HG03558 (cell line): Measurements from ENCODE around the gene FJX1.
A peak's percentile ranks its signal among the peaks of the same experiment; 100 is the strongest.
"Not testable (repeated sequence)": the region's sequence is repeated elsewhere in the genome, so short reads cannot be mapped to it uniquely, and the experiment has no call there.

Source experiments
- ATAC-seq: cut with Tn5 transposase; IDR thresholded peaks from one replicate; pipeline ENCODE4 v1.9.1; 2021; ENCODE audit warnings: moderate number of reproducible peaks; ENCODE audit not compliant: unreplicated experiment; ENCODE audit errors: extremely low read depth

The FJX1 gene

DNA sequence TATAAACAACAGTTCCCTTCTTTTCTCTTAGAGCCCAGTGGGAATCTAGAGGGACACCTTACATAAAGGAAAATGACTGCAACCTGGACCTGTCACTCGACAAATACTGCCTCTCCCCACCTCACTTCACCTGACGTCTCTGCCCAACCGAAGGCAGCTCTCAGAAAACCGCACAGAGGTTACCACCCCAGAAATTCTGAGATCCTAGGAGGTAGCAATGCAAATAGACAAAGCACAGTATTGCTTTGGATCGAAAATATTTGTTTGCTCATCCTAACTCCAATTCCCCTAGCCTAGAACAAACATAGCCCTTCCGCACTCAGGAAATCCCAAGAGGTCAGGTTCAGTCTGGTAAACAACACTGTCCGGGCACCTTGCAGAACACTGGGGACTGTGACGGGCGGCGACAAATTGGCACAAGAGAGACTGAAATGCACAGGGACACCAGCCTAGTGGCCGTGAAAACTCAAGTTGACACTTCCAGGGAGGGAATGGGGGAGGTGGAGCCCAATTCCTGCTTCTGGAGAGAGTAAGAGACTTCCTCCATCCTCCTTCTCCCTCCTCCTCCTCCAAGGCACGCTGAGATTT, 43.9 kb downstream of the FJX1 start:
- ATAC-seq = no peak

DNA sequence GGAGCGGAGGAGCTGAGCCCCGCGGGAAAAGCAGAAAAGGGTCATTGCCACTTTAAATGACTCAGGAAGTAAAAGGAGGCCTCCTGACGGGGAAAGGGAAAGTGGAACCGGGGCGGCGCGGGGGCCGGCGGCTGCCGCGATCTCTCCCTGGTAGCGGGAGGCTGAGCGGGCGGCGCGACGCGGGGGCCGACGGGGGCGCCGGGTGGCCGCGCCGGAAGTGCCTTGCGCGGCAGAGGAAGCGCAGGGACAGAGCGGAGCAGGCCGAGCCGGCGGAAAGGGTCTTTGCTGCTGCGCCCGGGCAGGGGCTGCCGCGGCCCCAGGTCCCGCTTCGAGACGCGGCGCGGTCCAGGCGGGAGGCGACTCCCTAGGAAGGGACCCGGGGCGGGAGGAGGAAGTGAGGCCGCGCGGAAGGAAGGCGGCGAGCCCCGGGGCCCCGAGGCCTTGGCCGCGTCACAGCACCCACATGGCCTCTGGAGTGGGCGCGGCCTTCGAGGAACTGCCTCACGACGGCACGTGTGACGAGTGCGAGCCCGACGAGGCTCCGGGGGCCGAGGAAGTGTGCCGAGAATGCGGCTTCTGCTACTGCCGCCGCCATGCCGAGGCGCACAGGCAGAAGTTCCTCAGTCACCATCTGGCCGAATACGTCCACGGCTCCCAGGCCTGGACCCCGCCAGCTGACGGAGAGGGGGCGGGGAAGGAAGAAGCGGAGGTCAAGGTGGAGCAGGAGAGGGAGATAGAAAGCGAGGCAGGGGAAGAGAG, 44.6 kb downstream of the FJX1 start, which contains the start of gene TRIM44:
TSS of gene TRIM44 (plus strand) at position 127 of the 759 bp plus-strand sequence. CDS start at position 464, 337 bp downstream.
- ATAC-seq = peak; percentile 77

DNA sequence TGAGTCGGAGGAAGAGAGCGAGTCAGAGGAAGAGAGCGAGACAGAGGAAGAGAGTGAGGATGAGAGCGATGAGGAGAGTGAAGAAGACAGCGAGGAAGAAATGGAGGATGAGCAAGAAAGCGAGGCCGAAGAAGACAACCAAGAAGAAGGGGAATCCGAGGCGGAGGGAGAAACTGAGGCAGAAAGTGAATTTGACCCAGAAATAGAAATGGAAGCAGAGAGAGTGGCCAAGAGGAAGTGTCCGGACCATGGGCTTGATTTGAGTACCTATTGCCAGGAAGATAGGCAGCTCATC, 45.1 kb downstream of the FJX1 start:
- ATAC-seq = no peak

DNA sequence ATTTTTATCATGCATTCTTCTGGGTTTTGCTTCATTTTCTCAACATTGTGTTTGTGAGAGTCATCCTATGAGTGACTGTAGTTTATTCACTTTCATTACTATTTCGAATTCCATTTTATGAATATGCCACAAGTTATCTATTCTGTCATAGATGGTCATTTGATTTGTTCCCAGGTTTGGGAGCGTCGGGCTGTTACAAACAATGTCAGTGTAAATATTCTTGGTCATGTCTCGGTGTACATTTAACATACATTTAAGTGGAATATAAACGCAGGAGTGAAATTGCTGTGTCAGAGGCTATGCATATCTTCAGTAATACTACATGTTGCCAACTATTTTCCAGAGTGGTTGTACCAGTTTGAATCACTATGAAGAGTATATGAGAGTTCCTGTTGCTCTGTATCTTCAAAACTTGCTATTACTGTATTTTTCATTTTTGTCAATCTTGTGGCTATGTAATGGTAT, 46.7 kb downstream of the FJX1 start:
- no peak for ATAC-seq

DNA sequence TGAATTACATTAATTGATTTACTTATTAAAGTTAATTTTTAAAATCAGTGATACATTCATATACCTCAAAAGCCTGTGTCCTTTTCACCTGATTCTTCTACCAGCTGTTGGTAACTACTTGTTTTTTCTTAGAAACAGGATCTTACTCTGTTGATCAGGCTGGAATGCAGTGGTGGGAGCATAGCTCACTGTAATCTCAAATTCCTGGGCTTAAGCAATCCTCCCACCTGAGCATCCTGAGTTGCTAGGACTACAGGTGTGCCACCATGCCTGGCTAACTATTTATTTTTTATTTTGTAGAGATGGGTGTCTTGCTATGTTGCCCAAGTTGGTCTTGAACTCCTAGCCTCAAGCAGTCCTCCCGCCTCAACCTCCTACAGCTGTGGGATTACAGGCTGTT, 49.0 kb downstream of the FJX1 start:
- no peak for ATAC-seq

DNA sequence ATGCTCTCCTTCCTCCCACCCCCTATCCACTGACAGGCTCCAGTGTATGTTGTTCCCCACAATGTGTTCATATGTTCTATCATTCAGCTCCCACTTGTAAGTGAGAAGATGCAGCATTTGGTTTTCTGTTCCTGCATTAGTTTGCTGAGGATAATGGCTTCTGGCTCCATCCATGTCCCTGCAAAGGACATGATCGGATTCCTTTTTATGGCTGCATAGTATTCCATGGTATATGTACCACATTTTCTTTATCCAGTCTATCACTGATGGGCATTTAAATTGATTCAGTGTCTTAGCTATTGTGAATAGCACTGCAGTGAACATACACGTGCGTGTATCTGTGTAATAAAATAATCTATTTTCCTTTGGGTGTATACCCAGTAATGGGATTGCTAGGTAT, 50.1 kb downstream of the FJX1 start:
- not testable (repeated sequence) for ATAC-seq
